B cell (primary cell): ENCODE results near the gene BCL2. TPM values are rescaled to one million over a fixed set of nuclear protein-coding genes. Genes with fewer than 3 reads are reported as not detected.
A peak's percentile ranks its signal among the peaks of the same experiment; 100 is the strongest.

Source experiments
- ATAC-seq: fragments of 200-7000 bp; cut with Tn5 transposase; one replicate; pipeline ENCODE4 v1.10.0; 2021; ENCODE audit warnings: low read depth, mild to moderate bottlenecking, moderate number of reproducible peaks, moderate library complexity
- CTCF ChIA-PET: fragments of 350-600 bp; sonication (Branson Sonifier 250); formaldehyde crosslinking; loops from one replicate; lab custom pipeline; 2021; ENCODE audit warnings: antibody characterized with exemption, inconsistent platforms; lab: Charles Lee
- POLR2A ChIA-PET: fragments of 350-600 bp; sonication (Branson Sonifier 250); formaldehyde crosslinking; loops from one replicate; lab custom pipeline; 2021; ENCODE audit warnings: antibody characterized with exemption; lab: Charles Lee
- DNase-seq: peaks from one replicate; pipeline ENCODE4 v3.0.0; 2013
- H2AFZ ChIP-seq: 2 replicates; pipeline ENCODE4 v1.6.1; 2012; ENCODE audit warnings: mild to moderate bottlenecking, low read depth, low read length; ENCODE audit not compliant: insufficient read depth, poor library complexity, severe bottlenecking
- H3K27ac ChIP-seq, 2 donors: 1 replicate in 1 of 2; 2 replicates in 1 of 2; pipeline ENCODE4 v1.5.1; 2012 to 2013; ENCODE audit warnings: low read length in 2 of 2, mild to moderate bottlenecking in 2 of 2, moderate library complexity in 1 of 2
- H3K27me3 ChIP-seq, 4 experiments: fragments of 200-600 bp in 1 of 4; sonication (generic) in 1 of 4; replicated peaks in 1 of 4; 1 replicate in 2 of 4; 2 replicates in 2 of 4; pipeline versions ENCODE4 v1.6.1 to v1.7.0; 2013 to 2016; ENCODE audit warnings: low read length in 3 of 4, mild to moderate bottlenecking in 2 of 4, mixed read lengths in 1 of 4, moderate library complexity in 1 of 4; ENCODE audit not compliant: insufficient read depth in 4 of 4, control insufficient read depth in 3 of 4; ENCODE audit errors: control extremely low read depth in 1 of 4
- H3K36me3 ChIP-seq, 2 experiments: replicated peaks in 1 of 2; 1 replicate in 1 of 2; 2 replicates in 1 of 2; pipeline versions ENCODE4 v1.6.1 to v1.7.1; 2013; ENCODE audit warnings: low read length in 1 of 2; ENCODE audit not compliant: insufficient read depth in 2 of 2, control insufficient read depth in 1 of 2; ENCODE audit errors: control extremely low read depth in 1 of 2, extremely low read depth in 1 of 2
- H3K4me1 ChIP-seq, 2 donors: fragments of 200-600 bp in 1 of 2; sonication (generic) in 1 of 2; 1 replicate in 1 of 2; 2 replicates in 1 of 2; pipeline versions ENCODE4 v1.5.1 to v1.6.1; 2013 to 2017; ENCODE audit warnings: low read length in 2 of 2; ENCODE audit not compliant: control insufficient read depth in 2 of 2, insufficient read depth in 2 of 2
- H3K4me2 ChIP-seq: replicated peaks from 2 replicates; pipeline ENCODE3; 2012; ENCODE audit warnings: mild to moderate bottlenecking, low read depth, low read length; ENCODE audit not compliant: poor library complexity, severe bottlenecking
- H3K4me3 ChIP-seq, 5 experiments: fragments of 200-600 bp in 1 of 5; sonication (generic) in 1 of 5; 1 replicate in 3 of 5; 2 replicates in 2 of 5; pipeline versions ENCODE4 v1.5.1 to v1.7.0; 2011 to 2016; ENCODE audit warnings: low read length in 4 of 5, mild to moderate bottlenecking in 4 of 5, low read depth in 2 of 5, control low read depth in 1 of 5, moderate library complexity in 1 of 5; ENCODE audit not compliant: insufficient read depth in 1 of 5; ENCODE audit errors: control extremely low read depth in 1 of 5, extremely low read depth in 1 of 5
- H3K79me2 ChIP-seq: fragments of 200-600 bp; sonication (generic); one replicate; pipeline ENCODE4 v1.6.0; 2016; ENCODE audit warnings: low read length; ENCODE audit not compliant: control insufficient read depth, insufficient read depth
- H3K9ac ChIP-seq: fragments of 200-600 bp; sonication (generic); 2 replicates; pipeline ENCODE4 v1.6.1; 2017; ENCODE audit warnings: mild to moderate bottlenecking, low read length, moderate library complexity
- H3K9me3 ChIP-seq, 3 donors: one replicate each; pipeline versions ENCODE4 v1.6.1 to v1.7.1; 2013; ENCODE audit warnings: low read length in 2 of 3; ENCODE audit not compliant: control insufficient read depth in 2 of 3, insufficient read depth in 1 of 3; ENCODE audit errors: control extremely low read depth in 1 of 3
- H4K20me1 ChIP-seq: 2 replicates; pipeline ENCODE4 v1.6.0; 2012; ENCODE audit warnings: mild to moderate bottlenecking, low read length; ENCODE audit not compliant: insufficient read depth, control insufficient read depth, poor library complexity, severe bottlenecking
- H3K27ac Mint-ChIP-seq: one replicate; pipeline ENCODE4 v1.8.0; 2021; ENCODE audit warnings: mixed read lengths
- H3K27me3 Mint-ChIP-seq: one replicate; pipeline ENCODE4 v1.8.0; 2021; ENCODE audit warnings: mixed read lengths
- H3K4me1 Mint-ChIP-seq: one replicate; pipeline ENCODE4 v1.8.0; 2021; ENCODE audit warnings: mixed read lengths
- H3K4me3 Mint-ChIP-seq: one replicate; pipeline ENCODE4 v1.8.0; 2021; ENCODE audit warnings: mixed read lengths
- H3K9me3 Mint-ChIP-seq: one replicate; pipeline ENCODE4 v1.8.0; 2022; ENCODE audit warnings: mixed read lengths; ENCODE audit not compliant: insufficient read depth
- CTCF ChIP-seq: fragments of 200-600 bp; IDR thresholded peaks from one replicate; pipeline ENCODE4 v1.8.0; 2022; ENCODE audit warnings: antibody characterized with exemption, mild to moderate bottlenecking
- EZH2 ChIP-seq: IDR thresholded peaks from 2 replicates; pipeline ENCODE4 v1.6.1; 2012; ENCODE audit warnings: borderline replicate concordance, low read depth, mild to moderate bottlenecking, moderate library complexity, low read length; ENCODE audit not compliant: insufficient read depth, poor library complexity, severe bottlenecking
- WGBS: methylation state at CpG from one replicate; pipeline ENCODE4 v1.1.5; 2013; ENCODE audit warnings: missing lambda C conversion rate; ENCODE audit not compliant: insufficient coverage; 5-methylcytosine and 5-hydroxymethylcytosine counted together
- intact Hi-C: fragments of 100-400 bp; cut with micrococcal nuclease; formaldehyde crosslinking; loops from one replicate; pipeline ENCODE4 v1.10.0; 2022
- polyA plus RNA-seq: library from polyadenylated mRNA; depleted of rRNA; stranded (reverse); fragments of >200 nt; gene quantifications from 2 replicates; pipeline ENCODE4 v1.2.3, GENCODE V29; 2012
- total RNA-seq, 2 donors: library from RNA; stranded (reverse); fragments of 120-200 nt in 1 of 2; gene quantifications; 1 replicate in 1 of 2; 2 replicates in 1 of 2; pipeline versions ENCODE4 v1.2.3 to v1.2.4, GENCODE V29; 2013 to 2022

BCL2 gene
- total and polyA plus RNA-seq, 2 donors (not counting 1 experiment from before 2014, with no cell fraction given) = 27.6 to 144 TPM

- Histone ChIP-seq H3K4me3 (no peak overlapping the region), H3K36me3 (peaks cover 1 to 43% of the 10 kb centered on the region in 2 experiments), H4K20me1 (no peaks in the 10 kb centered on the region), H3K27ac (no peak overlapping the region), H3K9me3 (no peaks in the 10 kb centered on the region), H3K4me1 (peaks cover 5 to 7% of the 10 kb centered on the region in 2 donors), H2AFZ (no peak overlapping the region), H3K4me2 (peak overlapping the region; percentile 15), H3K9ac (no peak overlapping the region), H3K27me3 (no peaks in the 10 kb centered on the region), H3K79me2 (no peaks in the 10 kb centered on the region)
- Mint-ChIP-seq H3K4me3 (no peak overlapping the region), H3K4me1 (peaks cover 8% of the 10 kb centered on the region), H3K9me3 (no peaks in the 10 kb centered on the region), H3K27me3 (no peaks in the 10 kb centered on the region), H3K27ac (peak overlapping the region; percentile 21)
- intact Hi-C loops = no loop called here
- ATAC-seq (peak; percentile 28), DNase-seq (peak; percentile 14)
- WGBS = 40% methylated on average over 5 of the region's 7 CpGs
- no peak for TF ChIP-seq CTCF
- no peak for TF ChIP-seq EZH2
- CTCF ChIA-PET = no interaction called here
- POLR2A ChIA-PET = no interaction called here
Measured at GRCh38 chr18:63348508-63349136, 29.1 kb upstream of the BCL2 start.

- no peak overlapping the region for H2AFZ ChIP-seq
- POLR2A ChIA-PET = no interaction called here
- intact Hi-C loops = no loop called here
Measured at GRCh38 chr18:63346480-63347183, 27.1 kb upstream of the BCL2 start.

More at GRCh38 chr18:63346480-63347183, 27.1 kb upstream of the BCL2 start:
- no peak overlapping the region for H3K4me3 ChIP-seq
- Mint-ChIP-seq H3K9me3 (no peaks in the 10 kb centered on the region), H3K4me3 (no peak overlapping the region), H3K27ac (no peak overlapping the region), H3K4me1 (peaks cover 8% of the 10 kb centered on the region), H3K27me3 (no peaks in the 10 kb centered on the region)
- no peak overlapping the region for H3K9ac ChIP-seq
- no peak overlapping the region for H3K27ac ChIP-seq
- CTCF ChIA-PET = interaction anchor here (0.7 to 8.6 kb wide), 4 partner anchors 18 to 365 kb away, joined by 3 to 90 read pairs (median 4); no protein-coding TSS in a partner anchor
- ATAC-seq = no peak
- TF ChIP-seq CTCF (no peak), EZH2 (no peak)
- 95% methylated on average over 5 of the region's 7 CpGs for WGBS
- peaks cover 5 to 7% of the 10 kb centered on the region in 2 donors for H3K4me1 ChIP-seq
- no peak overlapping the region for H3K4me2 ChIP-seq
- no peaks in the 10 kb centered on the region for H3K27me3 ChIP-seq
- H3K79me2 ChIP-seq = no peaks in the 10 kb centered on the region
- H4K20me1 ChIP-seq = no peaks in the 10 kb centered on the region
- H3K9me3 ChIP-seq = no peaks in the 10 kb centered on the region
- H3K36me3 ChIP-seq = peaks cover 1 to 45% of the 10 kb centered on the region in 2 experiments
- no peak for DNase-seq
